ENCODE results near the gene TTC29.
"Not testable (repeated sequence)": the region's sequence is repeated elsewhere in the genome, so short reads cannot be mapped to it uniquely, and the experiment has no call there.

Gene TTC29

DNA sequence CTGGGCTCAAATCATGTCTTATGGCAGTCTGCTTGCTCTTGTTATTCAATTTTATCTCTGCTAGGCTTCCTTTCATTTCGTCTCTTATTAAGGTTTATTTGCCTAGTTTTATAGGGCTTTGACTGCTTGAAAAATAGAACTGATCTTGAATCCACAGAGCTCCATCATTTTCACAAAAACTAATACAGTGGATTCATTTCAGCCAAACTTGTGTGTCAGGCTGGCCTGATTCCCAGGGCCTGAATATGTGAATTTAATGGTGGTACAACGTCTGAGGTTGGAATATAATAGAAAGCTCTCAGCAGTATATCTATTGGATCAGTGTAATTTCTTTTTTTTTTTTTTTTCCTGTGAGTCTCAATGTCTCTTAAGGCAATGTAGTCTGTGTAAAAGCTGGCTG, 183.6 kb downstream of the TTC29 start:
- TF ChIP-seq, protein P1, sequence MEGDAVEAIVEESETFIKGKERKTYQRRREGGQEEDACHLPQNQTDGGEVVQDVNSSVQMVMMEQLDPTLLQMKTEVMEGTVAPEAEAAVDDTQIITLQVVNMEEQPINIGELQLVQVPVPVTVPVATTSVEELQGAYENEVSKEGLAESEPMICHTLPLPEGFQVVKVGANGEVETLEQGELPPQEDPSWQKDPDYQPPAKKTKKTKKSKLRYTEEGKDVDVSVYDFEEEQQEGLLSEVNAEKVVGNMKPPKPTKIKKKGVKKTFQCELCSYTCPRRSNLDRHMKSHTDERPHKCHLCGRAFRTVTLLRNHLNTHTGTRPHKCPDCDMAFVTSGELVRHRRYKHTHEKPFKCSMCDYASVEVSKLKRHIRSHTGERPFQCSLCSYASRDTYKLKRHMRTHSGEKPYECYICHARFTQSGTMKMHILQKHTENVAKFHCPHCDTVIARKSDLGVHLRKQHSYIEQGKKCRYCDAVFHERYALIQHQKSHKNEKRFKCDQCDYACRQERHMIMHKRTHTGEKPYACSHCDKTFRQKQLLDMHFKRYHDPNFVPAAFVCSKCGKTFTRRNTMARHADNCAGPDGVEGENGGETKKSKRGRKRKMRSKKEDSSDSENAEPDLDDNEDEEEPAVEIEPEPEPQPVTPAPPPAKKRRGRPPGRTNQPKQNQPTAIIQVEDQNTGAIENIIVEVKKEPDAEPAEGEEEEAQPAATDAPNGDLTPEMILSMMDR (conservative IDR thresholded peaks at IDR 0.05; ENCODE audit: low read depth, low read length) = no peak
- H3K4me3 ChIP-seq (ENCODE audit: low read length) = no peak overlapping the region
- no peak for DNase-seq (ENCODE audit: low read depth)

DNA sequence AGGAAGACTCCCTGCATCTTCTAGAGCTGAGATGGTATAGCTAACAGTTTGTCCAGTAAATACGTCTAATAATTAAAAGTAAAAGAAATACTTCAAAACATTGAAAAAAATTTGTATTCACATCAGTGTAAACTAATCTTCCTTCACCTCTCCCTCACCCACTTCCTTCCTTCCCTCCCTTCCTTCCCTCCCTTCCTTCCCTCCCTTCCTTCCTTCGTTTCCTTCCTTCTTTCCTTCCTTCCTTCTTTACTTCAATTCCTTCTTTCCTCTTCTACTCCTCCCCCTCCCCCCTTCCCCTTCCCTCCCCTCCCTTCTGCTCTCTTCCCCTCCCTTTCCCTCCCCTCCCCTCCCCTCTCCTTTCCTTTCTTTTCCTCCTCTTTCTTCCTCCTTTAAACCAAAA, 203.2 kb downstream of the TTC29 start:
- no peak overlapping the region for H3K4me3 ChIP-seq (ENCODE audit: low read length)
- DNase-seq (ENCODE audit: low read depth) = no peak
- TF ChIP-seq, protein P1 (conservative IDR thresholded peaks at IDR 0.05; ENCODE audit: low read depth, low read length) = no peak

DNA sequence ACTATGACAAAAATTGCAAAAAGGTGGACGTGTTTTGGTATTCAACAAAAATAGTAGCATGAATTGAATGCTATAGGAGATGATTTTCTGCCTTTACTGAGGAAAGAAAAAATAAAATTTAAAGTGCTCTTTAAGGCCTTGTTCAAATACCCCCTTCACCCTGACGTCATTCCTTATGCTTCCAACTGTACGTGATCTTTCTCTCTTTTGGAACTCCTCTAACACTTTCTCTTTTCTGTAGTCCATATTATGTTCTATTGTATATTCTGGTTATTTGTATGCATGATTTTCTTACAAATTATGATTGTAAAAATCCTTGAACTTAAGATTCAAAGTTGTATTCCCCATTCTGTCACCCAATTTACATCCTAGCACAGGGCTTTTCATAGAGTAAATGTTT, 206.5 kb downstream of the TTC29 start:
- TF ChIP-seq, protein P1 (conservative IDR thresholded peaks at IDR 0.05; ENCODE audit: low read depth, low read length) = no peak
- DNase-seq (ENCODE audit: low read depth) = no peak
- no peak overlapping the region for H3K4me3 ChIP-seq (ENCODE audit: low read length)

DNA sequence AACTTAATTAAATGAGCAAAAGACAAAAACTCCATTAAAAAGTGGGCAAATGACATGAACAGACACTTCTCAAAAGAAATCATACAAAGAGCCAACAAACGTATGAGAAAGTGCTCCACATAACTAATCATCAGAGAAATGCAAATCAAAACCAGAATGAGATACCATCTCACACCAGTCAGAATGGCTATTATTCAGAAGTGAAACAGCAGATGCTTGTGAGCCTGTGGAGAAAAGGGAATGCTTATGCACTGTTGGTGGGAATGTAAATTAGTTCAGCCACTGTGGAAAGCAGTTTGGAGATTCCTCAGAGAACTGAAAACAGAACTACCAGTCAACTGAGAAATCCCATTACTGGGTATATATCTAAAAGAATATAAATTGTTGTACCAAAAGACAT, 222.1 kb downstream of the TTC29 start:
- H3K4me3 ChIP-seq (ENCODE audit: low read length); DNase-seq (ENCODE audit: low read depth): not testable (repeated sequence)

DNA sequence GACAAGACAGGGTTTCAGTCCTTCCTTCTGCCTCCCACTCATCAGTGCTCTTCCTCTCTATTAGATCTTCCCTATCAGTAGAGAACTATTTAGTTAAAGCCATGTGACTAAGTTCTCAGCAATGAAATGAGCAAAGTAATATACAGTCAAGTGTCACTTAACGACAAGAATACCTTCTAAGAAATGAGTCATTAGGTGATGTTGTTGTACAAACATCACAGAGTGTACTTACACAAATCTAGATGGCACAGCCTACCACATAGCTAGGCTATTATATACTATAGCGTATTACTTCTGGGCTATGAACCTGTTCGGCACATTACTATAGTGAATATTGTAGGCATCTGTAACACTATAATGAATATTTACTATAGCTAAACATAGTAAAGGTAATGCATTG, 235.7 kb downstream of the TTC29 start:
- no peak overlapping the region for H3K4me3 ChIP-seq (ENCODE audit: low read length)
- DNase-seq (ENCODE audit: low read depth) = no peak

DNA sequence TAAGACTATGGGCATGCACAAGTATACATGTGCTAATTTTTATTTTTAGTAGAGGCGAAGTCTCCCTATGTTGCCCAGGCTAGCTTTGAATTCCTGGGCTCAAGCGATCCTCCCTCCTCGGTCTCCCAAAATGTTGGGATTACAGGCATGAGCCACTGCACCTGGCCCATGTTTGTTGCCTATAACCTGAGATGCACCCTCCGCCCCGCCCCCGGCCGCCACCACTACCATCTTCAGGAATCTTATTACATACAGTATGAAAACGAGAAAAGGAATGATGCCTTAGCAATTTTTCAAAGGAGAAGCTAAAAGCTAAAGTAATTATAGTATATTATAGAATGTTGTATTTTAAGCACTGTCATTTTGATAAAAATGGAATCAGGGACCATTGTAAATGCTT, 245.8 kb downstream of the TTC29 start:
- TF ChIP-seq, protein P1 (conservative IDR thresholded peaks at IDR 0.05; ENCODE audit: low read depth, low read length) = no peak
- DNase-seq (ENCODE audit: low read depth) = no peak
- H3K4me3 ChIP-seq (ENCODE audit: low read length) = no peak overlapping the region

More for the DNA sequence above, 235.7 kb downstream of the TTC29 start:
- TF ChIP-seq, protein P1 (conservative IDR thresholded peaks at IDR 0.05; ENCODE audit: low read depth, low read length) = no peak

DNA sequence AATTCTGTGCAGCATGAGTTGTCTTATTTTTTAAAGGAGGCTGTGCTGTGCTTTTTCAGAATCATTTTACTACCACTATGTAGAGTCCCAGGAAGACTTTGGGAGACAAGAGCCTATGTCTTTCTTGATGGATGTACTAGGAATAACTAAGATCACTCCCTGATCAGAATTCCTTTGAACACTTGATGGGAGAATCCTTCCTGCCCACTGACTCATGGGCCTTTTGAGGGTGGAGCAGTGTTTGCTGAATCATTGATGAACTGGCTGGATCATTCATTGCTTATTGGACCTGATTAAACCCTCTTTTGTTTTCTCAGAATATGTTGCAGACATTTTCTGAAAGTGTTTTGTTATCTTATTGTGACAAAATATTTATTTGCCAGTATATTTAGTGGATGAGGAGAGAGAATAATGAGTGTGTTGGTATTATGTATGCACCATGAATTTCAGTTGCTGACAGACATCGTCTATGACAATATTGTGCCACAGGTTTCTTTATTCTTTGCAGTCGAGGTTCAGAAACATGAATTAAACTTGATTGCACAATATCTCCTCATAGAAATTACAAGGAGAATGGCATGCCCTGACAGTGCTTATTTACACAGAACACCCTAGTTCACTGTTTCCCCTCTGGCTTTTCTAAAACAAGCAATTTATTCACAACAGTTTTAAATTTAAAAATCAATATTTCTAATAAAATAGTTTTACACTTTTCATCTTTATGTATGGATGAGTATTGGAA, 270.7 kb downstream of the TTC29 start:
- TF ChIP-seq, protein P1 (conservative IDR thresholded peaks at IDR 0.05; ENCODE audit: low read depth, low read length) = no peak

DNA sequence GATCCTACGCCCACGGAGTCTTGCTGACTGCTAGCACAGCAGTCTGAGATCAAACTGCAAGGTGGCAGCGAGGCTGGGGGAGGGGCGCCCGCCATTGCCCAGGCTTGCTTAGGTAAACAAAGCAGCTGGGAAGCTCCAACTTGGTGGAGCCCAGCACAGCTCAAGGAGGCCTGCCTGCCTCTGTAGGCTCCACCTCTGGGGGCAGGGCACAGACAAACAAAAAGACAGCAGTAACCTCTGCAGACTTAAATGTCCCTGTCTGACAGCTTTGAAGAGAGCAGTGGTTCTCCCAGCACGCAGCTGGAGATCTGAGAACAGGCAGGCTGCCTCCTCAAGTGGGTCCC, 281.7 kb downstream of the TTC29 start:
- DNase-seq (ENCODE audit: low read depth); H3K4me3 ChIP-seq (ENCODE audit: low read length): not testable (repeated sequence)

More for the DNA sequence above, 270.7 kb downstream of the TTC29 start:
- no peak overlapping the region for H3K4me3 ChIP-seq (ENCODE audit: low read length)
- DNase-seq (ENCODE audit: low read depth) = no peak

Data from retinal pigment epithelial cell (primary cell).